Fibroblast of lung (primary cell): ENCODE results near the gene BTN2A1. TPM values are rescaled to one million over a fixed set of nuclear protein-coding genes. Genes with fewer than 3 reads are reported as not detected.

Experiments used
- DNase-seq, 2 donors: peaks; one replicate each; pipeline versions ENCODE4 v3.0.0 to v3.0.0-alpha.2; 2010; ENCODE audit warnings: low read depth in 2 of 2
- H2AFZ ChIP-seq: 2 replicates; pipeline ENCODE4 v1.5.1; 2012; ENCODE audit warnings: low read length, control low read depth, inconsistent platforms
- H3K27ac ChIP-seq: 2 replicates; pipeline ENCODE4 v1.5.1; 2011; ENCODE audit warnings: low read length, control low read depth; ENCODE audit not compliant: insufficient read depth
- H3K27me3 ChIP-seq: 2 replicates; pipeline ENCODE4 v1.5.1; 2011; ENCODE audit warnings: mild to moderate bottlenecking, low read length; ENCODE audit not compliant: control insufficient read depth, insufficient read depth
- H3K36me3 ChIP-seq: 2 replicates; pipeline ENCODE4 v1.5.1; 2011; ENCODE audit warnings: low read length; ENCODE audit not compliant: control insufficient read depth, insufficient read depth
- H3K4me1 ChIP-seq: 2 replicates; pipeline ENCODE4 v1.5.1; 2011; ENCODE audit warnings: low read length; ENCODE audit not compliant: control insufficient read depth, insufficient read depth; ENCODE audit errors: extremely low read depth
- H3K4me2 ChIP-seq: 2 replicates; pipeline ENCODE4 v1.5.1; 2011; ENCODE audit warnings: low read length, control low read depth; ENCODE audit not compliant: insufficient read depth; ENCODE audit errors: extremely low read depth
- H3K4me3 ChIP-seq, 4 experiments: fragments of 200-600 bp in 1 of 4; sonication (generic) in 1 of 4; replicated peaks in 1 of 4; 2 replicates each; pipeline ENCODE4 v1.5.1; 2011 to 2016; ENCODE audit warnings: low read length in 4 of 4, low read depth in 3 of 4, mild to moderate bottlenecking in 3 of 4, control low read depth in 2 of 4, inconsistent platforms in 1 of 4, mixed read lengths in 1 of 4; ENCODE audit not compliant: insufficient read depth in 1 of 4; ENCODE audit errors: control extremely low read depth in 1 of 4
- H3K79me2 ChIP-seq: 2 replicates; pipeline ENCODE4 v1.5.1; 2012; ENCODE audit warnings: mild to moderate bottlenecking, low read length, inconsistent platforms; ENCODE audit not compliant: control insufficient read depth, insufficient read depth
- H3K9ac ChIP-seq: 2 replicates; pipeline ENCODE4 v1.5.1; 2011; ENCODE audit warnings: mild to moderate bottlenecking, low read length, control low read depth; ENCODE audit not compliant: insufficient read depth
- H3K9me3 ChIP-seq: 2 replicates; pipeline ENCODE4 v1.5.1; 2012; ENCODE audit warnings: low read depth, low read length; ENCODE audit not compliant: control insufficient read depth, insufficient read depth
- H4K20me1 ChIP-seq: 2 replicates; pipeline ENCODE4 v1.5.1; 2011; ENCODE audit warnings: low read length; ENCODE audit not compliant: control insufficient read depth, insufficient read depth; ENCODE audit errors: extremely low read depth
- CTCF ChIP-seq, 2 donors: IDR thresholded peaks in 1 of 2; conservative IDR thresholded peaks in 1 of 2; 1 replicate in 1 of 2; 2 replicates in 1 of 2; pipeline ENCODE4 v1.5.1; 2011 to 2012; ENCODE audit warnings: low read length in 2 of 2, control low read depth in 1 of 2, inconsistent platforms in 1 of 2, low read depth in 1 of 2, mild to moderate bottlenecking in 1 of 2
- EZH2 ChIP-seq: IDR thresholded peaks from 2 replicates; pipeline ENCODE4 v1.5.1; 2012; ENCODE audit warnings: low read length, control low read depth, mild to moderate bottlenecking; ENCODE audit errors: missing control alignments
- polyA plus RNA-seq, 2 donors: library from polyadenylated mRNA; depleted of rRNA in 1 of 2; stranded (reverse) in 1 of 2; unstranded in 1 of 2; fragments of >200 nt; gene quantifications; 2 replicates each; pipeline ENCODE4 v1.2.1, GENCODE V29; 2011 to 2012; ENCODE audit warnings: missing spikeins in 1 of 2
- total RNA-seq: library from RNA; depleted of rRNA; stranded (reverse); fragments of >200 nt; gene quantifications from 2 replicates; pipeline ENCODE4 v1.2.1, GENCODE V29; 2014

BTN2A1 gene
- total and polyA plus RNA-seq, 2 donors (not counting 1 experiment from before 2014, with no cell fraction given) = 14.9 to 26.4 TPM

- no peak overlapping the region for H3K4me3 ChIP-seq
- no peaks in the 10 kb centered on the region for H3K79me2 ChIP-seq
- peaks cover 13% of the 10 kb centered on the region for H3K27me3 ChIP-seq
- H3K4me2 ChIP-seq = no peak overlapping the region
- H3K9me3 ChIP-seq = no peaks in the 10 kb centered on the region
- no peaks in the 10 kb centered on the region for H3K4me1 ChIP-seq
- no peak overlapping the region for H3K27ac ChIP-seq
- H2AFZ ChIP-seq = no peak overlapping the region
- no peaks in the 10 kb centered on the region for H4K20me1 ChIP-seq
- H3K36me3 ChIP-seq = no peaks in the 10 kb centered on the region
- no peak for TF ChIP-seq CTCF (conservative IDR thresholded peaks at IDR 0.05 in 1 of 2, IDR thresholded peaks at IDR 0.05 in 1 of 2; ENCODE audit: low read depth in 1 of 2, low read length in 2 of 2)
- no peak for TF ChIP-seq EZH2
- no peak overlapping the region for H3K9ac ChIP-seq
- DNase-seq = no peak
These were observed 36.4 kb downstream of the BTN2A1 start for GRCh38 chr6:26494117-26494516.

GRCh38 chr6:26495281-26495680, 37.5 kb downstream of the BTN2A1 start:
- TF ChIP-seq CTCF (conservative IDR thresholded peaks at IDR 0.05 in 1 of 2, IDR thresholded peaks at IDR 0.05 in 1 of 2; ENCODE audit: low read depth in 1 of 2, low read length in 2 of 2) = no peak
- TF ChIP-seq EZH2 = no peak
- Histone ChIP-seq H3K9me3 (no peaks in the 10 kb centered on the region), H3K4me2 (no peak overlapping the region), H3K9ac (no peak overlapping the region), H4K20me1 (no peaks in the 10 kb centered on the region), H3K36me3 (no peaks in the 10 kb centered on the region), H3K27me3 (peaks cover 13% of the 10 kb centered on the region), H3K4me3 (no peak overlapping the region), H3K79me2 (no peaks in the 10 kb centered on the region), H3K4me1 (no peaks in the 10 kb centered on the region), H2AFZ (no peak overlapping the region), H3K27ac (no peak overlapping the region)
- DNase-seq = no peak

GRCh38 chr6:26497610-26498009, 39.9 kb downstream of the BTN2A1 start:
- no peak overlapping the region for H3K9ac ChIP-seq
- H3K4me1 ChIP-seq = no peaks in the 10 kb centered on the region
- H3K27ac ChIP-seq = no peak overlapping the region
- TF ChIP-seq EZH2 (no peak), CTCF (conservative IDR thresholded peaks at IDR 0.05 in 1 of 2, IDR thresholded peaks at IDR 0.05 in 1 of 2; ENCODE audit: low read depth in 1 of 2, low read length in 2 of 2) (no peak)
- H3K27me3 ChIP-seq = peaks cover 29% of the 10 kb centered on the region
- H3K4me2 ChIP-seq = no peak overlapping the region
- no peak for DNase-seq
- H2AFZ ChIP-seq = no peak overlapping the region
- H3K36me3 ChIP-seq = no peaks in the 10 kb centered on the region
- no peak overlapping the region for H3K4me3 ChIP-seq
- no peaks in the 10 kb centered on the region for H4K20me1 ChIP-seq
- H3K9me3 ChIP-seq = no peaks in the 10 kb centered on the region
- no peaks in the 10 kb centered on the region for H3K79me2 ChIP-seq
